PC-9 (cell line): ENCODE data around the gene ZNF574. TPM values are rescaled to one million over a fixed set of nuclear protein-coding genes. Genes with fewer than 3 reads are reported as not detected.

ENCODE experiments used
- BruUV-seq: library from RNA; stranded (reverse); fragments of 400-500 nt; replicated peaks from 2 replicates; lab custom pipeline; 2021; lab: Mats Ljungman, UMichigan
- CTCF ChIA-PET: fragments of 300-600 bp; sonication (Branson Sonifier 250); formaldehyde crosslinking; loops from one replicate; lab custom pipeline; 2022; ENCODE audit warnings: antibody characterized with exemption; lab: Charles Lee
- POLR2A ChIA-PET: fragments of 300-600 bp; sonication (Branson Sonifier 250); formaldehyde crosslinking; loops from one replicate; lab custom pipeline; 2022; ENCODE audit warnings: antibody characterized with exemption; ENCODE audit not compliant: unreplicated experiment; lab: Charles Lee
- DNase-seq, 2 experiments: peaks; one replicate each; pipeline versions ENCODE4 v3.0.0 to v3.0.0-alpha.2; 2015 to 2022; ENCODE audit warnings: mixed read lengths in 1 of 2
- H2AFZ ChIP-seq: fragments of 200-600 bp; sonication (generic); 2 replicates; pipeline ENCODE4 v1.8.1; 2017; ENCODE audit warnings: antibody characterized with exemption
- H3F3A ChIP-seq: fragments of 200-600 bp; sonication (generic); 2 replicates; pipeline ENCODE4 v1.8.1; 2017; ENCODE audit warnings: antibody characterized with exemption, mild to moderate bottlenecking, low read depth; ENCODE audit not compliant: insufficient read depth
- H3K27ac ChIP-seq: fragments of 200-600 bp; sonication (generic); 2 replicates; pipeline ENCODE4 v1.6.1; 2016; ENCODE audit warnings: mixed run types
- H3K27me3 ChIP-seq: fragments of 200-600 bp; sonication (generic); 2 replicates; pipeline ENCODE4 v1.6.1; 2016; ENCODE audit warnings: low read depth, mixed run types; ENCODE audit not compliant: insufficient read depth
- H3K36me3 ChIP-seq: fragments of 200-600 bp; sonication (generic); 2 replicates; pipeline ENCODE4 v1.6.1; 2016; ENCODE audit warnings: low read depth, mixed run types
- H3K4me1 ChIP-seq: fragments of 200-600 bp; sonication (generic); replicated peaks from 2 replicates; pipeline ENCODE4 v1.6.1; 2016; ENCODE audit warnings: mixed run types; ENCODE audit not compliant: insufficient read depth
- H3K4me2 ChIP-seq: fragments of 200-600 bp; sonication (generic); 2 replicates; pipeline ENCODE4 v1.6.1; 2017; ENCODE audit warnings: mixed run types
- H3K4me3 ChIP-seq: fragments of 200-600 bp; sonication (generic); 2 replicates; pipeline ENCODE4 v1.6.1; 2016; ENCODE audit warnings: mixed run types
- H3K79me2 ChIP-seq: fragments of 200-600 bp; sonication (generic); 2 replicates; pipeline ENCODE4 v1.6.1; 2017; ENCODE audit warnings: low read depth, mixed run types
- H3K9me2 ChIP-seq: fragments of 200-600 bp; sonication (generic); 2 replicates; pipeline ENCODE4 v1.8.1; 2017; ENCODE audit warnings: mild to moderate bottlenecking; ENCODE audit not compliant: insufficient read depth
- H3K9me3 ChIP-seq: fragments of 200-600 bp; sonication (generic); 2 replicates; pipeline ENCODE4 v1.8.1; 2016; ENCODE audit warnings: low read depth; ENCODE audit not compliant: insufficient read depth
- H4K20me1 ChIP-seq: fragments of 200-600 bp; sonication (generic); 2 replicates; pipeline ENCODE4 v1.8.1; 2017; ENCODE audit not compliant: insufficient read depth
- EZH2 ChIP-seq: fragments of 200-600 bp; sonication (generic); IDR thresholded peaks from 2 replicates; pipeline ENCODE4 v1.8.0; 2017; ENCODE audit warnings: antibody characterized with exemption, low read depth
- intact Hi-C: fragments of 100-400 bp; cut with micrococcal nuclease; formaldehyde crosslinking; loops from one replicate; pipeline ENCODE4 v1.10.0; 2022; ENCODE audit not compliant: unreplicated experiment
- total RNA-seq: library from RNA; stranded (reverse); gene quantifications from 2 replicates; pipeline ENCODE4 v1.2.3, GENCODE V29; 2021
- TF ChIP-seq, protein P1 (sequence below): fragments of 200-600 bp; sonication (generic); conservative IDR thresholded peaks from 2 replicates; pipeline ENCODE4 v1.6.1; 2017; ENCODE audit warnings: mixed run types, antibody characterized with exemption, mild to moderate bottlenecking, moderate library complexity

ZNF574 gene
- total RNA-seq, 1 experiment from 2014 or later = 19.4 TPM

DNA sequence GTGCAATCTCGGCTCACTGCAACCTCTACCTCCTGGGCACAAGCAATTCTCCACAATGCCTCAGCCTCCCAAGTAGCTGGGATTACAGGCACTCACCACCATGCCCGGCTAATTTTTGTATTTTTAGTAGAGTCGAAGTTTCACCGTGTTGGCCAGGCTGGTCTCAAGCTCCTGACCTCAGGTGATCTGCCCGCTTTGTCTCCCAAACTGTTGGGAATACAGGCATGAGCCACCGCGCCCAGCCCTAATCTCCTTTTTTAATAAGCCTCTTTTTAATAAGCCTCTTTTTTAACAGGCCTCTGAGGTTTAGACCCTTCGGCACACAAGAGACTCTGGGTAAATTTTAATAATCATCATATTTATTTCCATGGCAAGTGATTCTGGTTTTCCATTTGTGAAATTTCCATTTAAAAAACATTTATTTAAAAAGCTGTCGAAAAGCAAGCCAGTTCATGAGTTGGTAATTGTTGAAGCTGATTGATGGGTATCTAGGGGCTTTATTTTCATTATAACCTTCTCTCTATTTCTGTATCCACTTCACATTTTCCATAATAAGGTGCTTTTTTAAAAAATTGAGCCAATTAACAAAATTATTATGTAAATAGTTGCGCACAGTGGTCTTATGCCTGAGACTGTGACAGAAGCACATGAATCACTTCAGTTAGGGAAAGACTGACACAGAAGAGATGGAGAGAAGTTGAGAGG lies 44.5 kb downstream of the ZNF574 start:
- H3K36me3 ChIP-seq = no peaks in the 10 kb centered on the region
- POLR2A ChIA-PET = no interaction called here
- DNase-seq = no peak
- H3K79me2 ChIP-seq = no peaks in the 10 kb centered on the region
- no peaks in the 10 kb centered on the region for H3K9me3 ChIP-seq
- no peak overlapping the region for H3K27ac ChIP-seq
- no peaks in the 10 kb centered on the region for H3K9me2 ChIP-seq
- CTCF ChIA-PET = interaction anchor here (0.6 kb wide), 1 partner anchor 10 kb away, joined by 5 read pairs; no protein-coding TSS in a partner anchor
- no peak overlapping the region for H2AFZ ChIP-seq
- H3F3A ChIP-seq = 0 out of 2 replicates have a peak, but pooled peaks cover 4% of the 10 kb centered on the region
- no peak overlapping the region for H3K4me3 ChIP-seq
- H3K27me3 ChIP-seq = no peaks in the 10 kb centered on the region
- intact Hi-C loops = no loop called here
- H3K4me1 ChIP-seq = peaks cover 21% of the 10 kb centered on the region
- TF ChIP-seq EZH2 = no peak
- no peak overlapping the region for H3K4me2 ChIP-seq
- H4K20me1 ChIP-seq = no peaks in the 10 kb centered on the region
- no TSS peak for BruUV-seq

DNA sequence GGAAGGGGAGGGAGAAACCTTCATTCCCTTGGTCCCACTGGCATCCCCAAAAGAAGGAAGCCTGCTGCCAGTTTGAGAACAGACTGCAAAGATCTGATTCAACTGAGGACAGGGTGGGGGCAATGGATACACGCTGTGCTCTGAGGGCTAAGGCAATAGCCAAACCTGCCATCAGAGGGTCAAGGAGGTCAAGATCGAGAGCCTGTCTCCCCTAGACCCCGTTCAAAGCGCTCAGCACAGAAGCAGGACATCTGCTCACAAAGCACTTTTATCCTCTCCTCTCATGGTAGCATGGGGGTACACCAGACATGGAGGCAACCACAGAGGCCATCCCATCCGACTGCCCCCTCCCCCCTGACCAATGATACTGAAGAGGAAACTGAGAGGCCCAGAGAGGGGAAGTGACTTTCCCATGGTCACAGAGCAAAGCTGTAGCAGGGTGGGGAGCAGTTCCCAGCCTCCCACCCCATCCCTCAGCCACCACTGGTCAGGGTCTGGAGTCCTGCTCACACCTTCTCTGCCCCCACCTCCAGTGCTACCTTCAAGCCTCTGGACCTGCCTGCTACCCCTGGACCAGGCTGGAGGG lies 45.2 kb downstream of the ZNF574 start:
- CTCF ChIA-PET = no interaction called here
- no peak for DNase-seq
- Histone ChIP-seq H2AFZ (no peak overlapping the region), H3F3A (0 out of 2 replicates have a peak, but pooled peaks cover 4% of the 10 kb centered on the region), H3K36me3 (no peaks in the 10 kb centered on the region), H3K9me3 (no peaks in the 10 kb centered on the region), H3K9me2 (no peaks in the 10 kb centered on the region), H4K20me1 (no peaks in the 10 kb centered on the region), H3K27ac (no peak overlapping the region), H3K79me2 (no peaks in the 10 kb centered on the region), H3K4me1 (peaks cover 21% of the 10 kb centered on the region), H3K4me2 (peak overlapping the region; percentile 35), H3K27me3 (no peaks in the 10 kb centered on the region), H3K4me3 (no peak overlapping the region)
- intact Hi-C loops = no loop called here
- no TSS peak for BruUV-seq
- POLR2A ChIA-PET = no interaction called here
- no peak for TF ChIP-seq EZH2
- TF ChIP-seq, protein P1, sequence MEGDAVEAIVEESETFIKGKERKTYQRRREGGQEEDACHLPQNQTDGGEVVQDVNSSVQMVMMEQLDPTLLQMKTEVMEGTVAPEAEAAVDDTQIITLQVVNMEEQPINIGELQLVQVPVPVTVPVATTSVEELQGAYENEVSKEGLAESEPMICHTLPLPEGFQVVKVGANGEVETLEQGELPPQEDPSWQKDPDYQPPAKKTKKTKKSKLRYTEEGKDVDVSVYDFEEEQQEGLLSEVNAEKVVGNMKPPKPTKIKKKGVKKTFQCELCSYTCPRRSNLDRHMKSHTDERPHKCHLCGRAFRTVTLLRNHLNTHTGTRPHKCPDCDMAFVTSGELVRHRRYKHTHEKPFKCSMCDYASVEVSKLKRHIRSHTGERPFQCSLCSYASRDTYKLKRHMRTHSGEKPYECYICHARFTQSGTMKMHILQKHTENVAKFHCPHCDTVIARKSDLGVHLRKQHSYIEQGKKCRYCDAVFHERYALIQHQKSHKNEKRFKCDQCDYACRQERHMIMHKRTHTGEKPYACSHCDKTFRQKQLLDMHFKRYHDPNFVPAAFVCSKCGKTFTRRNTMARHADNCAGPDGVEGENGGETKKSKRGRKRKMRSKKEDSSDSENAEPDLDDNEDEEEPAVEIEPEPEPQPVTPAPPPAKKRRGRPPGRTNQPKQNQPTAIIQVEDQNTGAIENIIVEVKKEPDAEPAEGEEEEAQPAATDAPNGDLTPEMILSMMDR = no peak

- Histone ChIP-seq H3K9me3 (no peaks in the 10 kb centered on the region), H3K4me3 (no peak overlapping the region), H3K79me2 (no peaks in the 10 kb centered on the region), H3K27me3 (no peaks in the 10 kb centered on the region), H3K27ac (no peak overlapping the region), H4K20me1 (no peaks in the 10 kb centered on the region), H3K9me2 (no peaks in the 10 kb centered on the region), H3F3A (0 out of 2 replicates have a peak, but pooled peaks cover 4% of the 10 kb centered on the region), H3K36me3 (no peaks in the 10 kb centered on the region), H2AFZ (no peak overlapping the region), H3K4me1 (peaks cover 21% of the 10 kb centered on the region), H3K4me2 (peak overlapping the region; percentile 35)
- no peak for TF ChIP-seq EZH2
- TF ChIP-seq, protein P1 = no peak
- POLR2A ChIA-PET = no interaction called here
- CTCF ChIA-PET = no interaction called here
- no TSS peak for BruUV-seq
- peak; percentile 34 to 40 for DNase-seq
- intact Hi-C loops = no loop called here
Observed at GRCh38 chr19:42121656-42122069, 45.7 kb downstream of the ZNF574 start.
